Kidney tubule cell (primary cell): ENCODE results near the gene CDKN2B-AS1.
A peak's percentile ranks its signal among the peaks of the same experiment; 100 is the strongest.
"Not testable (repeated sequence)": the region's sequence is repeated elsewhere in the genome, so short reads cannot be mapped to it uniquely, and the experiment has no call there.

Experiments used
- DNase-seq: peaks from one replicate; pipeline ENCODE4 v3.0.0-alpha.2; 2018; ENCODE audit warnings: low spot score

The CDKN2B-AS1 gene

GRCh38 chr9:21994556-21995005 is at the start of gene CDKN2B-AS1:
Gene CDKN2B-AS1, plus strand, starts transcription at chr9:21994791.
- peak; percentile 72 for DNase-seq

GRCh38 chr9:21945606-21946005 is 49.0 kb upstream of the CDKN2B-AS1 start:
- no peak for DNase-seq

- DNase-seq, result no peak
These were observed 35.8 kb upstream of the CDKN2B-AS1 start for GRCh38 chr9:21958833-21959232.

GRCh38 chr9:21959268-21959667 is 35.3 kb upstream of the CDKN2B-AS1 start:
- not testable (repeated sequence) for DNase-seq

GRCh38 chr9:21961569-21961968 is 33.0 kb upstream of the CDKN2B-AS1 start:
- no peak for DNase-seq

GRCh38 chr9:21964925-21965385 is 29.6 kb upstream of the CDKN2B-AS1 start:
- peak; percentile 57 for DNase-seq

- peak; percentile 77 for DNase-seq
These were observed 29.1 kb upstream of the CDKN2B-AS1 start for GRCh38 chr9:21965401-21965951.

GRCh38 chr9:21966140-21966851 is 28.3 kb upstream of the CDKN2B-AS1 start:
- no peak for DNase-seq

GRCh38 chr9:21967169-21967568 is 27.4 kb upstream of the CDKN2B-AS1 start:
- no peak for DNase-seq

GRCh38 chr9:21967702-21968101 is 26.9 kb upstream of the CDKN2B-AS1 start:
- no peak for DNase-seq

- DNase-seq, result no peak
These were observed 26.1 kb upstream of the CDKN2B-AS1 start for GRCh38 chr9:21968331-21969010.

- DNase-seq, result no peak
These were observed 25.3 kb upstream of the CDKN2B-AS1 start for GRCh38 chr9:21969011-21969940.

- DNase-seq, result no peak
These were observed 24.4 kb upstream of the CDKN2B-AS1 start for GRCh38 chr9:21969951-21970799.

GRCh38 chr9:21970800-21971640 is 23.6 kb upstream of the CDKN2B-AS1 start:
- DNase-seq, result peak; percentile 46

- DNase-seq, result no peak
These were observed 22.2 kb upstream of the CDKN2B-AS1 start for GRCh38 chr9:21972361-21972760.

- DNase-seq, result no peak
These were observed 20.3 kb upstream of the CDKN2B-AS1 start for GRCh38 chr9:21974343-21974721.

- peak; percentile 76 for DNase-seq
These were observed 19.7 kb upstream of the CDKN2B-AS1 start for GRCh38 chr9:21974722-21975409.

GRCh38 chr9:21976334-21976875 is 18.2 kb upstream of the CDKN2B-AS1 start:
- DNase-seq, result no peak

- DNase-seq, result no peak
These were observed 12.2 kb upstream of the CDKN2B-AS1 start for GRCh38 chr9:21982391-21982790.
